Neural cell (in vitro differentiated cells): Measurements from ENCODE around the gene CDH12. TPM values are rescaled to one million over a fixed set of nuclear protein-coding genes. Genes with fewer than 3 reads are reported as not detected.

Experiments used
- H2AFZ ChIP-seq: fragments of 200-600, 300-800 bp; sonication (generic), shearing (Covaris generic); 2 replicates; pipeline ENCODE4 v1.6.0; 2014; ENCODE audit warnings: low read depth, mild to moderate bottlenecking, antibody characterized with exemption, low read length, moderate library complexity
- H3F3A ChIP-seq: fragments of 200-600 bp; shearing (Covaris generic); 2 replicates; pipeline ENCODE4 v1.6.1; 2016; ENCODE audit warnings: mild to moderate bottlenecking, moderate library complexity, mixed read lengths, antibody characterized with exemption, low read length; ENCODE audit not compliant: insufficient read depth, poor library complexity, severe bottlenecking
- H3K27ac ChIP-seq: fragments of 200-600, 300-800 bp; sonication (generic), shearing (Covaris generic); 2 replicates; pipeline ENCODE4 v1.5.1; 2014; ENCODE audit warnings: mild to moderate bottlenecking, low read length, moderate library complexity
- H3K27me3 ChIP-seq: fragments of 300-800, 200-600 bp; sonication (generic), shearing (Covaris generic); 2 replicates; pipeline ENCODE4 v1.6.0; 2014; ENCODE audit warnings: mild to moderate bottlenecking, low read depth, low read length, moderate library complexity; ENCODE audit not compliant: insufficient read depth
- H3K36me3 ChIP-seq: fragments of 300-800, 200-600 bp; sonication (generic), shearing (Covaris generic); 2 replicates; pipeline ENCODE4 v1.5.1; 2014; ENCODE audit warnings: mild to moderate bottlenecking, antibody characterized with exemption, low read length, moderate library complexity; ENCODE audit not compliant: insufficient read depth
- H3K4me2 ChIP-seq: fragments of 300-800, 200-600 bp; sonication (generic), shearing (Covaris generic); 2 replicates; pipeline ENCODE4 v1.6.0; 2014; ENCODE audit warnings: mild to moderate bottlenecking, low read length
- H3K4me3 ChIP-seq: fragments of 300-800, 200-600 bp; sonication (generic), shearing (Covaris generic); 2 replicates; pipeline ENCODE4 v1.5.1; 2014; ENCODE audit warnings: mild to moderate bottlenecking, low read length, moderate library complexity
- H3K79me2 ChIP-seq: fragments of 200-600 bp; shearing (Covaris generic); replicated peaks from 2 replicates; pipeline ENCODE4 v1.6.0; 2014; ENCODE audit warnings: mild to moderate bottlenecking, low read length, moderate library complexity; ENCODE audit not compliant: insufficient read depth
- H3K9ac ChIP-seq: fragments of 300-800, 200-600 bp; sonication (generic), shearing (Covaris generic); 2 replicates; pipeline ENCODE4 v1.6.1; 2016; ENCODE audit warnings: mild to moderate bottlenecking, low read length, mixed read lengths
- H3K9me2 ChIP-seq: fragments of 200-600 bp; shearing (Covaris generic); 2 replicates; pipeline ENCODE4 v1.6.1; 2016; ENCODE audit warnings: mild to moderate bottlenecking, low read length, mixed read lengths; ENCODE audit not compliant: insufficient read depth
- H3K9me3 ChIP-seq: fragments of 200-600, 300-800 bp; sonication (generic), shearing (Covaris generic); 2 replicates; pipeline ENCODE4 v1.6.1; 2016; ENCODE audit warnings: mild to moderate bottlenecking, mixed run types, low read length, moderate library complexity, mixed read lengths
- H4K20me1 ChIP-seq: fragments of 200-600 bp; shearing (Covaris generic); 2 replicates; pipeline ENCODE4 v1.6.1; 2016; ENCODE audit warnings: mild to moderate bottlenecking, mixed run types; ENCODE audit not compliant: insufficient read depth
- EP300 ChIP-seq: fragments of 450-650 bp; conservative IDR thresholded peaks from 2 replicates; pipeline ENCODE4 v1.6.1; 2014; ENCODE audit warnings: antibody characterized with exemption, mild to moderate bottlenecking, moderate library complexity; ENCODE audit not compliant: poor library complexity, severe bottlenecking
- EZH2 ChIP-seq: fragments of 200-600, 300-800 bp; shearing (Covaris generic), sonication (generic); IDR thresholded peaks from 2 replicates; pipeline ENCODE4 v1.6.1; 2014; ENCODE audit warnings: antibody characterized with exemption, low read length, borderline replicate concordance, mild to moderate bottlenecking; ENCODE audit not compliant: insufficient read depth, poor library complexity, severe bottlenecking
- MXI1 ChIP-seq: fragments of 450-650 bp; conservative IDR thresholded peaks from 2 replicates; pipeline ENCODE4 v1.6.1; 2014; ENCODE audit warnings: antibody characterized with exemption, mild to moderate bottlenecking; ENCODE audit not compliant: poor library complexity, severe bottlenecking
- POLR2AphosphoS5 ChIP-seq: IDR thresholded peaks from 2 replicates; pipeline ENCODE4 v1.6.1; 2012
- RAD21 ChIP-seq: fragments of 450-650 bp; conservative IDR thresholded peaks from 2 replicates; pipeline ENCODE4 v1.6.1; 2014; ENCODE audit warnings: antibody characterized with exemption, mild to moderate bottlenecking, moderate library complexity
- SMC3 ChIP-seq: fragments of 450-650 bp; conservative IDR thresholded peaks from 2 replicates; pipeline ENCODE4 v1.6.1; 2014; ENCODE audit warnings: antibody characterized with exemption, mild to moderate bottlenecking, moderate library complexity; ENCODE audit not compliant: poor library complexity
- TAF1 ChIP-seq: IDR thresholded peaks from 2 replicates; pipeline ENCODE4 v1.6.1; 2012; ENCODE audit warnings: low read depth
- polyA plus RNA-seq: library from polyadenylated mRNA; depleted of rRNA; stranded (reverse); fragments of >200 nt; gene quantifications from 2 replicates; pipeline ENCODE4 v1.2.3, GENCODE V29; 2014
- TF ChIP-seq, protein P1 (sequence below): IDR thresholded peaks from 2 replicates; pipeline ENCODE4 v1.6.1; 2012; ENCODE audit warnings: borderline replicate concordance
- TF ChIP-seq, protein P2 (sequence below): fragments of 450-650 bp; IDR thresholded peaks from 2 replicates; pipeline ENCODE4 v1.5.1; 2014; ENCODE audit warnings: antibody characterized with exemption, mild to moderate bottlenecking, moderate library complexity; ENCODE audit not compliant: poor library complexity, severe bottlenecking

CDH12 gene
- polyA plus RNA-seq, 1 donor from 2014 or later = 2.1 TPM

DNA sequence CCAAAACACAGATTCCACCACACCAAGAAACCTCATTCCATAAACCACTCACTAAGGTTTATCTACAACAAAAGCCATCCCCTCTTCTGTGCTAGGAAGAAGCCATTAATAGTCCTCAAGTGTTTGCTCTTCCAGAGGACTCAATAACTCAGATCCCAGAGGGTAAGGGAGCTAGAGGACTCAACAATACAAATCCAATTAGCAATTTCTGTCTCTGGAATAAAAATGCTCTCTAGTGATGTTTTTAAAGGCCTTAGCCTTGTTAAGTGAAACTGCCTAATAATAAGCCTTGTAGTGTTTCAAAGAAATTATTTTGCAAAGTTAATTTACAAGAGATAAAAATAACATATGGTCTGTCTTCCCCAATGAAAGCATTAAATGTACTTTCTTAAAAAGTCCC, 942.4 kb downstream of the CDH12 start:
- TF ChIP-seq SMC3 (no peak), RAD21 (no peak), TAF1 (no peak), EP300 (no peak), EZH2 (no peak), MXI1 (no peak), POLR2AphosphoS5 (no peak)
- TF ChIP-seq, protein P1, sequence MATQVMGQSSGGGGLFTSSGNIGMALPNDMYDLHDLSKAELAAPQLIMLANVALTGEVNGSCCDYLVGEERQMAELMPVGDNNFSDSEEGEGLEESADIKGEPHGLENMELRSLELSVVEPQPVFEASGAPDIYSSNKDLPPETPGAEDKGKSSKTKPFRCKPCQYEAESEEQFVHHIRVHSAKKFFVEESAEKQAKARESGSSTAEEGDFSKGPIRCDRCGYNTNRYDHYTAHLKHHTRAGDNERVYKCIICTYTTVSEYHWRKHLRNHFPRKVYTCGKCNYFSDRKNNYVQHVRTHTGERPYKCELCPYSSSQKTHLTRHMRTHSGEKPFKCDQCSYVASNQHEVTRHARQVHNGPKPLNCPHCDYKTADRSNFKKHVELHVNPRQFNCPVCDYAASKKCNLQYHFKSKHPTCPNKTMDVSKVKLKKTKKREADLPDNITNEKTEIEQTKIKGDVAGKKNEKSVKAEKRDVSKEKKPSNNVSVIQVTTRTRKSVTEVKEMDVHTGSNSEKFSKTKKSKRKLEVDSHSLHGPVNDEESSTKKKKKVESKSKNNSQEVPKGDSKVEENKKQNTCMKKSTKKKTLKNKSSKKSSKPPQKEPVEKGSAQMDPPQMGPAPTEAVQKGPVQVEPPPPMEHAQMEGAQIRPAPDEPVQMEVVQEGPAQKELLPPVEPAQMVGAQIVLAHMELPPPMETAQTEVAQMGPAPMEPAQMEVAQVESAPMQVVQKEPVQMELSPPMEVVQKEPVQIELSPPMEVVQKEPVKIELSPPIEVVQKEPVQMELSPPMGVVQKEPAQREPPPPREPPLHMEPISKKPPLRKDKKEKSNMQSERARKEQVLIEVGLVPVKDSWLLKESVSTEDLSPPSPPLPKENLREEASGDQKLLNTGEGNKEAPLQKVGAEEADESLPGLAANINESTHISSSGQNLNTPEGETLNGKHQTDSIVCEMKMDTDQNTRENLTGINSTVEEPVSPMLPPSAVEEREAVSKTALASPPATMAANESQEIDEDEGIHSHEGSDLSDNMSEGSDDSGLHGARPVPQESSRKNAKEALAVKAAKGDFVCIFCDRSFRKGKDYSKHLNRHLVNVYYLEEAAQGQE = no peak
- TF ChIP-seq, protein P2, sequence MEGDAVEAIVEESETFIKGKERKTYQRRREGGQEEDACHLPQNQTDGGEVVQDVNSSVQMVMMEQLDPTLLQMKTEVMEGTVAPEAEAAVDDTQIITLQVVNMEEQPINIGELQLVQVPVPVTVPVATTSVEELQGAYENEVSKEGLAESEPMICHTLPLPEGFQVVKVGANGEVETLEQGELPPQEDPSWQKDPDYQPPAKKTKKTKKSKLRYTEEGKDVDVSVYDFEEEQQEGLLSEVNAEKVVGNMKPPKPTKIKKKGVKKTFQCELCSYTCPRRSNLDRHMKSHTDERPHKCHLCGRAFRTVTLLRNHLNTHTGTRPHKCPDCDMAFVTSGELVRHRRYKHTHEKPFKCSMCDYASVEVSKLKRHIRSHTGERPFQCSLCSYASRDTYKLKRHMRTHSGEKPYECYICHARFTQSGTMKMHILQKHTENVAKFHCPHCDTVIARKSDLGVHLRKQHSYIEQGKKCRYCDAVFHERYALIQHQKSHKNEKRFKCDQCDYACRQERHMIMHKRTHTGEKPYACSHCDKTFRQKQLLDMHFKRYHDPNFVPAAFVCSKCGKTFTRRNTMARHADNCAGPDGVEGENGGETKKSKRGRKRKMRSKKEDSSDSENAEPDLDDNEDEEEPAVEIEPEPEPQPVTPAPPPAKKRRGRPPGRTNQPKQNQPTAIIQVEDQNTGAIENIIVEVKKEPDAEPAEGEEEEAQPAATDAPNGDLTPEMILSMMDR = no peak
- H2AFZ ChIP-seq = no peak overlapping the region
- no peaks in the 10 kb centered on the region for H3K9me2 ChIP-seq

DNA sequence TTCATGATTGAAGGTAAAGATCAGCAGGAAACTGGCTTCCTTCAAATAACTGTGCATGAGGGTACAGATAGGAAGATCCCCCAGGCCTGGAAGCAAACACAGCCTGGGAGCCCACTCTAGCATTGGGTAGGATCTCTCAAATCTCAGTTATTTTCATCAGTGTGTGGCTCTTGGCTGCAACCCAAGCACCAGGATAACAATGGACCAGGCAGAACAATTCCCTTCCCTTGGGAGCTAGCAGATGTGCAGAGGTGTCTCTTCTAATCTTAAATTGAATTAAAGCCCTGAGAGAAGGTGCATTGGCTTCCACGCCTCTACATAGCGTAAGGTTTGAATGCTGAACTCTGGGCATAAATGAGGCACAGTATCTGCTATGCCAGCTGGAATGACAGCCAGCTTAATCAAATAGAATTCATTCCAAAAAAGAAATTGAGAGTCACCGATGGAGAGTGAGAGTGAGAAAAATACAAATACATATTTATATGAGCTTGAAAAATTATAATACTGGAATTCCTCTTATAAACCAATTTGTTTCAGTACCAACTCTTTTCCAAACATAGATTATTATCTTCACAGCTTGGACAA, 957.3 kb downstream of the CDH12 start:
- H2AFZ ChIP-seq = no peak overlapping the region
- H3K36me3 ChIP-seq = no peaks in the 10 kb centered on the region
- H3K27ac ChIP-seq = no peak overlapping the region
- H3K4me2 ChIP-seq = no peak overlapping the region
- TF ChIP-seq EZH2 (no peak), MXI1 (no peak), EP300 (no peak)
- no peaks in the 10 kb centered on the region for H3K27me3 ChIP-seq
- no peaks in the 10 kb centered on the region for H3K9me2 ChIP-seq
- no peak overlapping the region for H3K4me3 ChIP-seq
- no peaks in the 10 kb centered on the region for H3K79me2 ChIP-seq
- no peaks in the 10 kb centered on the region for H3F3A ChIP-seq
- H4K20me1 ChIP-seq = no peaks in the 10 kb centered on the region
- H3K9ac ChIP-seq = no peak overlapping the region
- H3K9me3 ChIP-seq = no peaks in the 10 kb centered on the region

More for the DNA sequence above, 942.4 kb downstream of the CDH12 start:
- Histone ChIP-seq H3K79me2 (no peaks in the 10 kb centered on the region), H4K20me1 (no peaks in the 10 kb centered on the region), H3K4me2 (no peak overlapping the region), H3F3A (no peaks in the 10 kb centered on the region), H3K4me3 (no peak overlapping the region), H3K27ac (no peak overlapping the region), H3K27me3 (no peaks in the 10 kb centered on the region), H3K9me3 (no peaks in the 10 kb centered on the region), H3K9ac (no peak overlapping the region), H3K36me3 (no peaks in the 10 kb centered on the region)

DNA sequence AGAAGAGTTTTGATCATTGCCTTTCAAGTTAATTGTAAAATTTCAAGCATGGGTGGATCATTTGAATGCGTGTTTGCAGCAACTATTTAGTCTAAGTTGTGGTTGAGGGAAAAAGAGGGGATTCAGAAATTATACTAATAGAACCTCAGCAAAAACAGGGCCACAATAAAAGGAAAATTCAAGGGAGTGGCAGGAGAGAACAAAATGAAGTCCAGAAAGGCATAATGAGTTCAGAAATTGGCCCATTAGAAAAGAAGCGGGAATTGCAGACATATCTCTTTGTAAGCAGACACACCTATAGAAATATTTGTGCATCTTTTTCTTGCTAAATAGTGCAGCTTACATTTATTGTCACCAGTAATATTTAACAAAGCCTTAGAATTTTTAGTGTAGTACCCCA, 960.0 kb downstream of the CDH12 start:
- H3K79me2 ChIP-seq = no peaks in the 10 kb centered on the region
- no peaks in the 10 kb centered on the region for H3K36me3 ChIP-seq
- no peak overlapping the region for H2AFZ ChIP-seq

More for the DNA sequence above, 960.0 kb downstream of the CDH12 start:
- Histone ChIP-seq H3F3A (no peaks in the 10 kb centered on the region), H4K20me1 (no peaks in the 10 kb centered on the region), H3K9me3 (no peaks in the 10 kb centered on the region), H3K27ac (no peak overlapping the region), H3K4me3 (no peak overlapping the region), H3K9me2 (no peaks in the 10 kb centered on the region), H3K4me2 (no peak overlapping the region), H3K9ac (no peak overlapping the region), H3K27me3 (no peaks in the 10 kb centered on the region)
- TF ChIP-seq, protein P1 = no peak
- no peak for TF ChIP-seq SMC3
